PFSK-1 (cell line): ENCODE measurements around the gene UQCRC2.

Experiments used
- FOXP2 ChIP-seq: optimal IDR thresholded peaks from 2 replicates; pipeline ENCODE3; 2011; ENCODE audit warnings: borderline replicate concordance, control low read depth, inconsistent platforms; ENCODE audit not compliant: insufficient read depth; ENCODE audit errors: extremely low read length, extremely low read depth
- POLR2AphosphoS5 ChIP-seq: IDR thresholded peaks from 2 replicates; pipeline ENCODE4 v1.6.1; 2012; ENCODE audit warnings: low read depth, mild to moderate bottlenecking, control low read depth, low read length, moderate library complexity
- REST ChIP-seq, 2 experiments: IDR thresholded peaks; 2 replicates each; pipeline versions ENCODE4 v1.6.1 to v1.8.0; 2011 to 2012; ENCODE audit warnings: low read depth in 2 of 2, low read length in 2 of 2, control low read depth in 1 of 2, inconsistent platforms in 1 of 2, mild to moderate bottlenecking in 1 of 2, moderate library complexity in 1 of 2; ENCODE audit not compliant: insufficient read depth in 1 of 2
- SIN3A ChIP-seq: IDR thresholded peaks from 2 replicates; pipeline ENCODE4 v1.6.1; 2012; ENCODE audit warnings: mild to moderate bottlenecking, low read length, moderate library complexity, borderline replicate concordance; ENCODE audit not compliant: insufficient read depth
- TAF1 ChIP-seq: IDR thresholded peaks from 2 replicates; pipeline ENCODE4 v1.6.1; 2012; ENCODE audit warnings: low read length, control low read depth, borderline replicate concordance; ENCODE audit not compliant: insufficient read depth

UQCRC2 gene

DNA sequence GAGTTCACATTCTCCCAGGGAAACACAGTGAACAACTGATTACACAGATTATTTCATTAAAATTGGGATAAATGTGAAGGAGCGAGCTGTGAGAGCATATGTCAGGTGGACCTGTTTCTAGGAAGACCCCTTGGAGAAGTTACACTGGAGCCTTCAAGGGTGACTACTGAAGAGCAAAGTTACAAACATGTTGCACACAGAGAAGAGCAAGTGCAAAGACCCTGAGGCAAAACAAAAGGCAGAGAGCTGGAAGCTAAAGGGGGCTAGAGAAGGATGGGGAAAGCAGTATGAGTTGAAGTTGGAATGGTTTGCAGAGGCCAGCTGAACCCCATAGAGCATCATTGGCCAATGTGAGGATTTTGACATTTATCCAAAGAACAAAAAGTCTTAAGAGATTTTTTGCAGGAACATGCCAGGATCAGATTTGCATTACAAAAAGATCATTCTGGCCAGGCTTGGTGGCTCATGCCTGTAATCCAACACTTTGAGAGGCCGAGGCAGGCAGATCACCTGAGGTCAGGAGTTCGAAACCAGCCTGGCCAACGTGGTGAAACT is 33.6 kb downstream of the UQCRC2 start:
- TF ChIP-seq FOXP2 (no peak), REST (IDR thresholded peaks at IDR 0.05; ENCODE audit: insufficient read depth in 1 of 2, low read depth in 2 of 2, low read length in 2 of 2) (no peak), TAF1 (no peak), SIN3A (no peak), POLR2AphosphoS5 (no peak)

DNA sequence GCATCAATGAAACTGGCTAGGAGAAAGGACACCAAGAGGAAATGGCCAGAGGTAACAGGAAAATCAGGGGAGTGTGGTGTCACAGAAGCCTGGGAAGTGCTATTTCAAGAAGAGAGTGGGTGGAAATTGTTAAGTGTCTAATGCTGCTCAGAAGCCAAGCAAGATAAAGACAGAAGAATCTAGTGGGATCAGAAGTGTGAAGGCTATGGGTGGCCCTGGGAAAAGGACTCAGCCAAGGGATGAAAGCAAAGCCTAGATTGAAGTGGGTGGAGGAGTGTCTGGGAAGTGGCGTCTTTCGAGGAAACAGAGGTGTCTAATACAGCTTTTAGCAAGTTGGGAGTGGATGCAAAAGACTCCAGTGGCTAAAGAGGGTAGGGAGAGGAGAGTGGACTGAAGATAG is 34.3 kb downstream of the UQCRC2 start:
- no peak for TF ChIP-seq FOXP2
- no peak for TF ChIP-seq REST (IDR thresholded peaks at IDR 0.05; ENCODE audit: insufficient read depth in 1 of 2, low read depth in 2 of 2, low read length in 2 of 2)
- TF ChIP-seq POLR2AphosphoS5, result no peak
- no peak for TF ChIP-seq TAF1
- TF ChIP-seq SIN3A, result no peak

DNA sequence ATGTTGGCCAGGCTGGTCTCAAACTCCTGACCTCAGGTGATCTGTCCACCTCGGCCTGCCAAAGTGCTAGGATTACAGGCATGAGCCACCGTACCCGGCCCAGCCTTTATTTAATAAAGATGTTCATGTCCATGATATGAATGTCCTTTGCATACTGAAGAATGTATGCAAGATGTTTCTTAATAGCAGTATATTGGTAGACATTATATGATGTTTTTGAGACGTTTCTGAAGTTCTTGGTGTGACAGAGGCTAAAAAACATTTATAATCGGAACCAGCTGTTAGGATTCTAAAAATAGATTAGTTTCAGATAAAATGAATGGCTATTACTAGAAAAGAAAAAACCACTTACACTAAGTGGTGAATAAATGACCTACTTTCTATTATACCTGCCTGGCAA is 36.0 kb downstream of the UQCRC2 start:
- TF ChIP-seq FOXP2, result no peak
- no peak for TF ChIP-seq TAF1
- TF ChIP-seq POLR2AphosphoS5, result no peak
- TF ChIP-seq REST (IDR thresholded peaks at IDR 0.05; ENCODE audit: insufficient read depth in 1 of 2, low read depth in 2 of 2, low read length in 2 of 2), result no peak
- TF ChIP-seq SIN3A, result no peak

- no peak for TF ChIP-seq TAF1
- no peak for TF ChIP-seq REST (IDR thresholded peaks at IDR 0.05; ENCODE audit: insufficient read depth in 1 of 2, low read depth in 2 of 2, low read length in 2 of 2)
- no peak for TF ChIP-seq POLR2AphosphoS5
These were observed 36.6 kb downstream of the UQCRC2 start for GRCh38 chr16:21989751-21990150.

- TF ChIP-seq REST (IDR thresholded peaks at IDR 0.05; ENCODE audit: insufficient read depth in 1 of 2, low read depth in 2 of 2, low read length in 2 of 2) (no peak), TAF1 (no peak), FOXP2 (no peak), SIN3A (no peak), POLR2AphosphoS5 (no peak)
These were observed 37.3 kb downstream of the UQCRC2 start for GRCh38 chr16:21990381-21990944.
